H1 (cell line): ENCODE results near the gene ASAP2. TPM values are rescaled to one million over a fixed set of nuclear protein-coding genes. Genes with fewer than 3 reads are reported as not detected.

Experiments
- CTCF ChIA-PET: fragments of 300-600 bp; sonication (Branson Sonifier 250); formaldehyde crosslinking; loops from one replicate; lab custom pipeline; 2021; ENCODE audit not compliant: partially characterized antibody; lab: Charles Lee
- POLR2A ChIA-PET: fragments of 300-600 bp; sonication (Branson Sonifier 250); formaldehyde crosslinking; loops from one replicate; lab custom pipeline; 2021; ENCODE audit warnings: inconsistent platforms; ENCODE audit not compliant: partially characterized antibody; lab: Charles Lee
- DNase-seq, 2 experiments: peaks; one replicate each; pipeline versions ENCODE4 v3.0.0 to v3.0.0-alpha.2; 2010 to 2022; ENCODE audit warnings: low spot score in 2 of 2, low read depth in 1 of 2, mixed read lengths in 1 of 2
- FAIRE-seq: peaks from 2 replicates; lab custom pipeline; 2011; peaks lifted over from hg19 to GRCh38; lab: Jason Lieb, UNC
- H2AFZ ChIP-seq: 2 replicates; pipeline ENCODE4 v1.8.1; 2012; ENCODE audit warnings: low read length, inconsistent platforms
- H2AK5ac ChIP-seq: 2 replicates; pipeline ENCODE4 v1.6.1; 2013; ENCODE audit warnings: low read depth, low read length
- H2BK120ac ChIP-seq: replicated peaks from 2 replicates; pipeline ENCODE3; 2013; ENCODE audit warnings: low read depth, low read length, inconsistent platforms
- H2BK12ac ChIP-seq: 2 replicates; pipeline ENCODE4 v1.6.1; 2013; ENCODE audit warnings: low read depth, low read length
- H2BK15ac ChIP-seq: 2 replicates; pipeline ENCODE4 v1.6.1; 2013; ENCODE audit warnings: low read length
- H2BK20ac ChIP-seq: 2 replicates; pipeline ENCODE4 v1.6.1; 2013; ENCODE audit warnings: low read length
- H2BK5ac ChIP-seq: 2 replicates; pipeline ENCODE4 v1.6.1; 2013; ENCODE audit warnings: low read depth, low read length
- H3K14ac ChIP-seq: 2 replicates; pipeline ENCODE4 v1.6.1; 2013; ENCODE audit warnings: inconsistent platforms; ENCODE audit not compliant: insufficient read length
- H3K18ac ChIP-seq: 2 replicates; pipeline ENCODE4 v1.6.1; 2013; ENCODE audit warnings: low read length; ENCODE audit errors: extremely low read depth
- H3K23ac ChIP-seq: 2 replicates; pipeline ENCODE4 v1.6.1; 2013; ENCODE audit warnings: inconsistent platforms; ENCODE audit not compliant: insufficient read length
- H3K23me2 ChIP-seq: 2 replicates; pipeline ENCODE4 v1.6.1; 2013; ENCODE audit warnings: low read depth, low read length
- H3K27ac ChIP-seq: 2 replicates; pipeline ENCODE4 v1.6.1; 2011; ENCODE audit warnings: low read depth, low read length, inconsistent platforms
- H3K27me3 ChIP-seq, 4 experiments: replicated peaks in 1 of 4; 1 replicate in 1 of 4; 2 replicates in 3 of 4; pipeline versions ENCODE4 v1.6.1 to v1.8.1; 2011 to 2013; ENCODE audit warnings: low read length in 3 of 4, mild to moderate bottlenecking in 3 of 4, inconsistent platforms in 2 of 4, mixed read lengths in 2 of 4, moderate library complexity in 1 of 4; ENCODE audit not compliant: control insufficient read depth in 3 of 4, insufficient read depth in 3 of 4; ENCODE audit errors: extremely low read depth in 1 of 4
- H3K36me3 ChIP-seq, 4 experiments: 2 replicates each; pipeline versions ENCODE4 v1.6.1 to v1.8.1; 2011 to 2013; ENCODE audit warnings: mild to moderate bottlenecking in 4 of 4, low read length in 3 of 4, moderate library complexity in 2 of 4, control low read depth in 1 of 4, inconsistent platforms in 1 of 4; ENCODE audit not compliant: insufficient read depth in 4 of 4, control insufficient read depth in 2 of 4
- H3K4ac ChIP-seq: replicated peaks from 2 replicates; pipeline ENCODE3; 2013; ENCODE audit warnings: low read length, low read depth, mixed read lengths, inconsistent platforms; ENCODE audit not compliant: insufficient read length
- H3K4me1 ChIP-seq, 4 experiments: replicated peaks in 1 of 4; 1 replicate in 1 of 4; 2 replicates in 3 of 4; pipeline versions ENCODE4 v1.6.1 to v1.8.1; 2011 to 2013; ENCODE audit warnings: low read length in 3 of 4, inconsistent platforms in 2 of 4, mixed read lengths in 1 of 4; ENCODE audit not compliant: insufficient read depth in 4 of 4, control insufficient read depth in 3 of 4
- H3K4me2 ChIP-seq, 2 experiments: 2 replicates each; pipeline versions ENCODE4 v1.6.1 to v1.8.1; 2011 to 2013; ENCODE audit warnings: low read depth in 2 of 2, low read length in 2 of 2, control low read depth in 1 of 2, inconsistent platforms in 1 of 2, mild to moderate bottlenecking in 1 of 2; ENCODE audit not compliant: insufficient read depth in 1 of 2
- H3K4me3 ChIP-seq, 4 experiments: fragments of 200-600, 300-600 bp in 1 of 4; sonication (generic), shearing (Covaris generic), sonication (Bioruptor Twin) in 1 of 4; 2 replicates each; pipeline versions ENCODE4 v1.5.1 to v1.8.1; 2011 to 2016; ENCODE audit warnings: low read length in 4 of 4, low read depth in 3 of 4, control low read depth in 2 of 4, inconsistent platforms in 2 of 4, mild to moderate bottlenecking in 2 of 4, mixed read lengths in 1 of 4, moderate library complexity in 1 of 4; ENCODE audit not compliant: insufficient read depth in 2 of 4; ENCODE audit errors: extremely low read depth in 1 of 4
- H3K56ac ChIP-seq: replicated peaks from 2 replicates; pipeline ENCODE3; 2013; ENCODE audit warnings: low read depth, mild to moderate bottlenecking, mixed read lengths, low read length, inconsistent platforms; ENCODE audit not compliant: insufficient read length
- H3K79me1 ChIP-seq: 2 replicates; pipeline ENCODE4 v1.6.1; 2013; ENCODE audit warnings: low read depth, low read length, control low read depth
- H3K79me2 ChIP-seq, 2 experiments: 2 replicates each; pipeline versions ENCODE4 v1.6.1 to v1.8.1; 2012 to 2013; ENCODE audit warnings: low read length in 2 of 2, mild to moderate bottlenecking in 2 of 2, inconsistent platforms in 1 of 2; ENCODE audit not compliant: insufficient read depth in 2 of 2, control insufficient read depth in 1 of 2
- H3K9ac ChIP-seq, 4 experiments: replicated peaks in 1 of 4; 1 replicate in 1 of 4; 2 replicates in 3 of 4; pipeline versions ENCODE4 v1.6.1 to v1.8.1; 2011 to 2013; ENCODE audit warnings: low read depth in 3 of 4, low read length in 3 of 4, control low read depth in 2 of 4, mild to moderate bottlenecking in 2 of 4, moderate library complexity in 2 of 4, inconsistent platforms in 1 of 4; ENCODE audit errors: extremely low read depth in 1 of 4
- H3K9me3 ChIP-seq, 2 experiments: 2 replicates each; pipeline versions ENCODE4 v1.6.1 to v1.8.1; 2012 to 2013; ENCODE audit warnings: mild to moderate bottlenecking in 2 of 2, moderate library complexity in 2 of 2, control low read depth in 1 of 2, inconsistent platforms in 1 of 2, low read depth in 1 of 2, low read length in 1 of 2, mixed read lengths in 1 of 2; ENCODE audit not compliant: insufficient read depth in 2 of 2
- H4K20me1 ChIP-seq, 2 experiments: replicated peaks in 1 of 2; 2 replicates each; pipeline versions ENCODE3 to v1.8.1; 2011 to 2013; ENCODE audit warnings: inconsistent platforms in 2 of 2, low read length in 2 of 2, mild to moderate bottlenecking in 1 of 2; ENCODE audit not compliant: insufficient read depth in 2 of 2, control insufficient read depth in 1 of 2
- H4K5ac ChIP-seq: 2 replicates; pipeline ENCODE4 v1.6.1; 2013; ENCODE audit warnings: low read length, low read depth, mixed read lengths, inconsistent platforms; ENCODE audit not compliant: insufficient read length
- H4K8ac ChIP-seq: 2 replicates; pipeline ENCODE4 v1.8.0; 2013; ENCODE audit warnings: mild to moderate bottlenecking, moderate library complexity, low read length, inconsistent platforms; ENCODE audit not compliant: insufficient read depth; ENCODE audit errors: extremely low read depth
- H4K91ac ChIP-seq: replicated peaks from 2 replicates; pipeline ENCODE3; 2013; ENCODE audit warnings: low read length, mixed read lengths, inconsistent platforms; ENCODE audit not compliant: insufficient read length
- CHD2 ChIP-seq: IDR thresholded peaks from 2 replicates; pipeline ENCODE4 v1.6.1; 2012; ENCODE audit warnings: low read length, improper control_type of control experiment
- KDM4A ChIP-seq: IDR thresholded peaks from one replicate; pipeline ENCODE4 v1.7.1; 2012; ENCODE audit warnings: low read depth, mild to moderate bottlenecking, moderate library complexity, low read length, inconsistent platforms; ENCODE audit not compliant: severe bottlenecking
- MAX ChIP-seq: IDR thresholded peaks from 2 replicates; pipeline ENCODE4 v1.6.1; 2012; ENCODE audit warnings: inconsistent platforms
- PHF8 ChIP-seq: fragments of 200-600 bp; sonication (generic); conservative IDR thresholded peaks from 2 replicates; pipeline ENCODE4 v1.7.1; 2012; ENCODE audit warnings: low read depth, mild to moderate bottlenecking, inconsistent platforms, low read length, moderate library complexity
- RNF2 ChIP-seq: fragments of 200-900, 300-1000 bp; sonication (generic); IDR thresholded peaks from 2 replicates; pipeline ENCODE4 v1.7.1; 2016; ENCODE audit warnings: borderline replicate concordance, low read depth, mild to moderate bottlenecking, antibody characterized with exemption, low read length; ENCODE audit not compliant: poor library complexity, severe bottlenecking; ENCODE audit errors: missing control alignments
- whole genome bisulfite sequencing, 2 experiments: shearing (Covaris generic) in 1 of 2; methylation state at CpG; one replicate each; pipeline versions ENCODE4 v1.1.6 to v1.1.7; 2013 to 2015; ENCODE audit warnings: low lambda C conversion rate in 2 of 2, mixed read lengths in 2 of 2, inconsistent platforms in 1 of 2, low coverage in 1 of 2, missing lambda C conversion rate in 1 of 2; ENCODE audit not compliant: insufficient replicate concordance in 2 of 2, insufficient coverage in 1 of 2, insufficient read length in 1 of 2; ENCODE audit errors: extremely low coverage in 1 of 2, missing lambda C conversion rate in 1 of 2; 5-methylcytosine and 5-hydroxymethylcytosine counted together
- polyA plus RNA-seq, 7 experiments: library from polyadenylated mRNA; depleted of rRNA in 3 of 7; stranded (reverse) in 5 of 7; unstranded in 2 of 7; fragments of >200 nt in 5 of 7; fragments of 200-250 nt in 2 of 7; gene quantifications; 1 replicate in 5 of 7; 2 replicates in 1 of 7; 4 replicates in 1 of 7; pipeline versions ENCODE4 v1.2.1 to v1.2.3, GENCODE V29; 2011 to 2013; ENCODE audit warnings: missing spikeins in 2 of 7, mixed read lengths in 2 of 7
- total RNA-seq: library from RNA; stranded (reverse); fragmentation: NEBNext Ultra II Directional; extraction: Animal tissue kit (Norgen Biotek cat#: 25700); gene quantifications from 2 replicates; pipeline ENCODE4 v1.2.1, GENCODE V29; 2021

ASAP2 gene
- total and polyA plus RNA-seq, 2 of the 8 experiments (the other 6 are each of a cell fraction or from before 2014, with no cell fraction given) = 10.2 to 18.7 TPM

GRCh38 chr2:9167718-9168657 is 38.6 kb upstream of the ASAP2 start:
- no peak for FAIRE-seq
- Histone ChIP-seq H3K9ac (no peak overlapping the region), H4K8ac (no peak overlapping the region), H3K27me3 (no peaks in the 10 kb centered on the region), H3K27ac (no peak overlapping the region), H4K91ac (no peak overlapping the region), H3K36me3 (no peaks in the 10 kb centered on the region), H2BK12ac (no peak overlapping the region), H3K56ac (no peak overlapping the region), H3K23me2 (no peaks in the 10 kb centered on the region), H2BK15ac (no peak overlapping the region), H3K9me3 (no peaks in the 10 kb centered on the region), H2AFZ (no peak overlapping the region), H2AK5ac (no peak overlapping the region), H3K79me2 (no peaks in the 10 kb centered on the region), H3K4ac (no peak overlapping the region), H3K79me1 (no peaks in the 10 kb centered on the region), H2BK120ac (no peak overlapping the region), H2BK5ac (no peak overlapping the region), H3K4me3 (no peak overlapping the region), H3K18ac (no peak overlapping the region), H2BK20ac (no peak overlapping the region; the same call in 1 of the 2 replicates), H3K4me2 (no peak overlapping the region), H3K23ac (no peak overlapping the region), H4K20me1 (no peaks in the 10 kb centered on the region), H3K14ac (no peak overlapping the region), H4K5ac (no peak overlapping the region), H3K4me1 (peaks cover 0 to 4% (median 0%) of the 10 kb centered on the region in 4 experiments; a peak in 4 of 7 replicates)
- WGBS, 2 experiments = 84% methylated on average over 13 of the region's 13 CpGs; no CpG with 5 or more reads in 1 of the 2 experiments
- no peak for DNase-seq
- POLR2A ChIA-PET = interaction anchor here (1.0 kb wide), 1 partner anchor 40 kb away, joined by 3 read pairs; no protein-coding TSS in a partner anchor
- CTCF ChIA-PET = interaction anchor here (0.7 to 4.2 kb wide), 6 partner anchors 21 to 165 kb away, joined by 3 to 26 read pairs (median 4); partner anchors contain the start of gene ASAP2
- TF ChIP-seq CHD2 = no peak
- no peak for TF ChIP-seq MAX
- TF ChIP-seq RNF2 = no peak
- no peak for TF ChIP-seq PHF8
- TF ChIP-seq KDM4A = no peak
